ENCODE results near the gene MEGF6.

- TF ChIP-seq CTCF (IDR thresholded peaks at IDR 0.05) (no peak), POLR2A (IDR thresholded peaks at IDR 0.05) (no peak)
Observed at GRCh38 chr1:3499611-3500010, 111.7 kb downstream of the MEGF6 start.

All from uterus (tissue), 2 donors.